Fibroblast of lung (primary cell): ENCODE data around the gene CDC14B. TPM values are rescaled to one million over a fixed set of nuclear protein-coding genes. Genes with fewer than 3 reads are reported as not detected.
A peak's percentile ranks its signal among the peaks of the same experiment; 100 is the strongest.

Experiments
- DNase-seq, 2 donors: peaks; one replicate each; pipeline versions ENCODE4 v3.0.0 to v3.0.0-alpha.2; 2010; ENCODE audit warnings: low read depth in 2 of 2
- H2AFZ ChIP-seq: 2 replicates; pipeline ENCODE4 v1.5.1; 2012; ENCODE audit warnings: low read length, control low read depth, inconsistent platforms
- H3K27ac ChIP-seq: 2 replicates; pipeline ENCODE4 v1.5.1; 2011; ENCODE audit warnings: low read length, control low read depth; ENCODE audit not compliant: insufficient read depth
- H3K27me3 ChIP-seq: 2 replicates; pipeline ENCODE4 v1.5.1; 2011; ENCODE audit warnings: mild to moderate bottlenecking, low read length; ENCODE audit not compliant: control insufficient read depth, insufficient read depth
- H3K36me3 ChIP-seq: 2 replicates; pipeline ENCODE4 v1.5.1; 2011; ENCODE audit warnings: low read length; ENCODE audit not compliant: control insufficient read depth, insufficient read depth
- H3K4me1 ChIP-seq: 2 replicates; pipeline ENCODE4 v1.5.1; 2011; ENCODE audit warnings: low read length; ENCODE audit not compliant: control insufficient read depth, insufficient read depth; ENCODE audit errors: extremely low read depth
- H3K4me2 ChIP-seq: 2 replicates; pipeline ENCODE4 v1.5.1; 2011; ENCODE audit warnings: low read length, control low read depth; ENCODE audit not compliant: insufficient read depth; ENCODE audit errors: extremely low read depth
- H3K4me3 ChIP-seq, 4 experiments: fragments of 200-600 bp in 1 of 4; sonication (generic) in 1 of 4; replicated peaks in 1 of 4; 2 replicates each; pipeline ENCODE4 v1.5.1; 2011 to 2016; ENCODE audit warnings: low read length in 4 of 4, low read depth in 3 of 4, mild to moderate bottlenecking in 3 of 4, control low read depth in 2 of 4, inconsistent platforms in 1 of 4, mixed read lengths in 1 of 4; ENCODE audit not compliant: insufficient read depth in 1 of 4; ENCODE audit errors: control extremely low read depth in 1 of 4
- H3K79me2 ChIP-seq: 2 replicates; pipeline ENCODE4 v1.5.1; 2012; ENCODE audit warnings: mild to moderate bottlenecking, low read length, inconsistent platforms; ENCODE audit not compliant: control insufficient read depth, insufficient read depth
- H3K9ac ChIP-seq: 2 replicates; pipeline ENCODE4 v1.5.1; 2011; ENCODE audit warnings: mild to moderate bottlenecking, low read length, control low read depth; ENCODE audit not compliant: insufficient read depth
- H3K9me3 ChIP-seq: 2 replicates; pipeline ENCODE4 v1.5.1; 2012; ENCODE audit warnings: low read depth, low read length; ENCODE audit not compliant: control insufficient read depth, insufficient read depth
- H4K20me1 ChIP-seq: 2 replicates; pipeline ENCODE4 v1.5.1; 2011; ENCODE audit warnings: low read length; ENCODE audit not compliant: control insufficient read depth, insufficient read depth; ENCODE audit errors: extremely low read depth
- EZH2 ChIP-seq: IDR thresholded peaks from 2 replicates; pipeline ENCODE4 v1.5.1; 2012; ENCODE audit warnings: low read length, control low read depth, mild to moderate bottlenecking; ENCODE audit errors: missing control alignments
- polyA plus RNA-seq, 2 donors: library from polyadenylated mRNA; depleted of rRNA in 1 of 2; stranded (reverse) in 1 of 2; unstranded in 1 of 2; fragments of >200 nt; gene quantifications; 2 replicates each; pipeline ENCODE4 v1.2.1, GENCODE V29; 2011 to 2012; ENCODE audit warnings: missing spikeins in 1 of 2
- total RNA-seq: library from RNA; depleted of rRNA; stranded (reverse); fragments of >200 nt; gene quantifications from 2 replicates; pipeline ENCODE4 v1.2.1, GENCODE V29; 2014
- TF ChIP-seq, protein P1 (sequence below), 2 donors: IDR thresholded peaks in 1 of 2; conservative IDR thresholded peaks in 1 of 2; 1 replicate in 1 of 2; 2 replicates in 1 of 2; pipeline ENCODE4 v1.5.1; 2011 to 2012; ENCODE audit warnings: low read length in 2 of 2, control low read depth in 1 of 2, inconsistent platforms in 1 of 2, low read depth in 1 of 2, mild to moderate bottlenecking in 1 of 2

Gene CDC14B
- total and polyA plus RNA-seq, 2 donors (not counting 1 experiment from before 2014, with no cell fraction given), result 38.0 to 68.5 TPM

DNA sequence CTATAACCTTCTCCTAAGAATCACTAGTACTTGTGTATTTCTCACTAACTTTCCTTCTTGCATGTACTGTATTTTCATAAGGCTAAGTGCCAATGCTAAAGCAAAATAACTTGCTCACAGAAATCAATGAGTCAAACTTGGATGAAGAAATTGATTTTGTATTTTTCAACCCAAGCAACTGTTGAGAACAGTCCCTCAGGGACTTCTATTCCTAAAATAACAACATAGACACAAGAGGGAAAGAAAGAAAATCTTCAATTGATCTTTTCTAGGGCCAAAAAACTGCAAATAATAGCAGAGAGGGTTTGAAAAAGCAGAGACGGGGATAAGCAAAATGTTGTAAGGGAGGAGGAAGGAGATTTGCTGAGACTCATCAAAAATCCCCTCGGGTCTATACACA, 99.9 kb downstream of the CDC14B start:
- H3K9ac ChIP-seq, result no peak overlapping the region
- H3K36me3 ChIP-seq, result peaks cover 1% of the 10 kb centered on the region
- DNase-seq, result no peak
- TF ChIP-seq, protein P1, sequence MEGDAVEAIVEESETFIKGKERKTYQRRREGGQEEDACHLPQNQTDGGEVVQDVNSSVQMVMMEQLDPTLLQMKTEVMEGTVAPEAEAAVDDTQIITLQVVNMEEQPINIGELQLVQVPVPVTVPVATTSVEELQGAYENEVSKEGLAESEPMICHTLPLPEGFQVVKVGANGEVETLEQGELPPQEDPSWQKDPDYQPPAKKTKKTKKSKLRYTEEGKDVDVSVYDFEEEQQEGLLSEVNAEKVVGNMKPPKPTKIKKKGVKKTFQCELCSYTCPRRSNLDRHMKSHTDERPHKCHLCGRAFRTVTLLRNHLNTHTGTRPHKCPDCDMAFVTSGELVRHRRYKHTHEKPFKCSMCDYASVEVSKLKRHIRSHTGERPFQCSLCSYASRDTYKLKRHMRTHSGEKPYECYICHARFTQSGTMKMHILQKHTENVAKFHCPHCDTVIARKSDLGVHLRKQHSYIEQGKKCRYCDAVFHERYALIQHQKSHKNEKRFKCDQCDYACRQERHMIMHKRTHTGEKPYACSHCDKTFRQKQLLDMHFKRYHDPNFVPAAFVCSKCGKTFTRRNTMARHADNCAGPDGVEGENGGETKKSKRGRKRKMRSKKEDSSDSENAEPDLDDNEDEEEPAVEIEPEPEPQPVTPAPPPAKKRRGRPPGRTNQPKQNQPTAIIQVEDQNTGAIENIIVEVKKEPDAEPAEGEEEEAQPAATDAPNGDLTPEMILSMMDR (conservative IDR thresholded peaks at IDR 0.05 in 1 of 2, IDR thresholded peaks at IDR 0.05 in 1 of 2; ENCODE audit: low read depth in 1 of 2, low read length in 2 of 2), result no peak
- no peak for TF ChIP-seq EZH2
- no peaks in the 10 kb centered on the region for H3K9me3 ChIP-seq
- H3K79me2 ChIP-seq, result no peaks in the 10 kb centered on the region
- no peak overlapping the region for H3K4me2 ChIP-seq
- no peaks in the 10 kb centered on the region for H4K20me1 ChIP-seq
- H3K4me1 ChIP-seq, result peaks cover 10% of the 10 kb centered on the region
- no peaks in the 10 kb centered on the region for H3K27me3 ChIP-seq
- no peak overlapping the region for H2AFZ ChIP-seq
- no peak overlapping the region for H3K27ac ChIP-seq
- no peak overlapping the region for H3K4me3 ChIP-seq

DNA sequence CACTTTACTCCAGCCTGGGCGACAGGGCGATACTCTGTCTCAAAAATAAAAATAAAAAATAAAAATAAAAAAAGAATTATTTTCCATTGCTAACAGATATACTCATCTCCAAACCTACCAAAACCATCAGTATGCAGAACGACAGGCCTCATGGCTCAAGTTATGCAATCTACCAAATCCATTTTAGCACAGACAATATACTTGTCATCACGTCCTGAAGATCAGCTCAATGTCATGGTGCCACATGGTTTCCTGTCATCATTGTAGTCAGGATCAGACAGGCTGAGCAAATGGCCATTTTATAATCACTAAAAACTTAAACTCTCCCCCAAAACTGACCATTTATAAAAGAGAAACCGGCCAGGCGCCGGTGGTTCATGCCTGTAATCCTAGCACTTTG, 100.5 kb downstream of the CDC14B start:
- TF ChIP-seq, protein P1 (conservative IDR thresholded peaks at IDR 0.05 in 1 of 2, IDR thresholded peaks at IDR 0.05 in 1 of 2; ENCODE audit: low read depth in 1 of 2, low read length in 2 of 2), result no peak
- Histone ChIP-seq H3K4me3 (no peak overlapping the region), H3K9ac (no peak overlapping the region), H3K9me3 (no peaks in the 10 kb centered on the region), H3K27me3 (no peaks in the 10 kb centered on the region), H3K4me1 (peaks cover 16% of the 10 kb centered on the region), H2AFZ (no peak overlapping the region), H3K79me2 (no peaks in the 10 kb centered on the region), H4K20me1 (no peaks in the 10 kb centered on the region), H3K27ac (no peak overlapping the region), H3K36me3 (peaks cover 1% of the 10 kb centered on the region), H3K4me2 (no peak overlapping the region)
- DNase-seq, result no peak

DNA sequence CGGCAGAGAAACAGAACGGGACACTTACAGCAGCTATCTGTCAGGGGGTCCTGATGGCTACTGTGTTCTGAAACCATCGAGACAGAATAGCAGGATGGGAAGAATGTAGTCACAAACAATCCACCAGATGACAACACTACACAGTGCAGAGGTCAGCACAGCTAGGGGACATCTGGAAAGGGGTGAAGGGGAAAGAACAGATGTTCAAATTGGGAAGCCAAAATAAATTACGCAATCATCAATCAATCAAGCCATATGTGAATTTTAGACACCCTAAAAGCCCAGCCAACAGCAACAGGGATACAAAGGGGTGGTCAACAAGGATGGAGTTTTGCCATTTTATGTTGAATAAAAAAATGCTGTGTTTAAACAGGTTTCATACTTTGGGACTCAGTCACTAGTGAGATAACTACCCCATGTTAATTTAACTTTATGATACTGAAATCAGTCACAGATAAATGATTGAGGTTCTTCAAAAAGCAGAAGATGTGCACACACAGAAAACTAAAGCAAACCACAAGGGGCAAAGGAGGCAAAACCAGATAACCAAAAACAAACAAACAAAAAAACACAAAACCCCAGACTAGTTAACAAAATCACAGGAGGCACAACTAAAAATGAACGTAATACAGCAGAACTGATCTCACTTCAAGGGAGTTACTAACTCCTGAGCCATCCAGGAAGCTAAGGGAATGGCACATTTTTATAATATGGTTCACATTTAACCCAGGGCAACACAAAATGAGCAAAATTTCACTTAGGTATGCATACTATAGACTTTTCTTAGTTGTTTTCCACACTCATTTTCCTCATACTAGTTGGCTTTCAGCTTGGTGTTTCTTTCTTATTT, 103.8 kb downstream of the CDC14B start:
- Histone ChIP-seq H3K27ac (peak overlapping the region; percentile 84), H3K36me3 (peaks cover 1% of the 10 kb centered on the region), H4K20me1 (no peaks in the 10 kb centered on the region), H3K27me3 (no peaks in the 10 kb centered on the region), H3K4me3 (no peak overlapping the region), H3K9me3 (no peaks in the 10 kb centered on the region), H2AFZ (no peak overlapping the region), H3K79me2 (no peaks in the 10 kb centered on the region), H3K9ac (peak overlapping the region; percentile 36), H3K4me1 (peaks cover 26% of the 10 kb centered on the region), H3K4me2 (peak overlapping the region; percentile 61)
- peak; percentile 64 to 69 for DNase-seq
- TF ChIP-seq EZH2, result no peak
- TF ChIP-seq, protein P1 (conservative IDR thresholded peaks at IDR 0.05 in 1 of 2, IDR thresholded peaks at IDR 0.05 in 1 of 2; ENCODE audit: low read depth in 1 of 2, low read length in 2 of 2), result no peak
